RWPE2 (cell line): Measurements from ENCODE around the gene ZBTB20.

Experiments used
- ATAC-seq: fragments of 200-7000 bp; cut with Tn5 transposase; 3 replicates; pipeline ENCODE4 v1.9.1; 2021; ENCODE audit warnings: low read depth
- DNase-seq: peaks from one replicate; pipeline ENCODE4 v3.0.0-alpha.2; 2020; ENCODE audit warnings: low spot score
- H3K27ac ChIP-seq: fragments of 450-650 bp; 2 replicates; pipeline ENCODE4 v1.5.1; 2017; ENCODE audit warnings: mild to moderate bottlenecking; ENCODE audit not compliant: poor library complexity, severe bottlenecking
- H3K27me3 ChIP-seq: fragments of 250-450 bp; sonication (Bioruptor Pico); 2 replicates; pipeline ENCODE4 v1.5.1; 2021; ENCODE audit warnings: mild to moderate bottlenecking, moderate library complexity; ENCODE audit not compliant: insufficient read depth, poor library complexity, severe bottlenecking
- H3K36me3 ChIP-seq: fragments of 250-450 bp; sonication (Bioruptor Pico); 2 replicates; pipeline ENCODE4 v1.5.1; 2020; ENCODE audit warnings: low read depth, mild to moderate bottlenecking, moderate library complexity
- H3K4me1 ChIP-seq: fragments of 250-450 bp; sonication (Bioruptor Pico); 2 replicates; pipeline ENCODE4 v1.5.1; 2021; ENCODE audit warnings: mild to moderate bottlenecking, moderate library complexity; ENCODE audit not compliant: insufficient read depth, poor library complexity, severe bottlenecking
- H3K4me3 ChIP-seq: fragments of 250-450 bp; sonication (Bioruptor Pico); 2 replicates; pipeline ENCODE4 v1.5.1; 2021; ENCODE audit warnings: mild to moderate bottlenecking, moderate library complexity; ENCODE audit not compliant: severe bottlenecking
- H3K9me3 ChIP-seq: fragments of 250-450 bp; sonication (Bioruptor Pico); 2 replicates; pipeline ENCODE4 v1.5.1; 2021; ENCODE audit warnings: mild to moderate bottlenecking, moderate library complexity; ENCODE audit not compliant: severe bottlenecking
- CTCF ChIP-seq: fragments of 450-650 bp; IDR thresholded peaks from one replicate; pipeline ENCODE4 v1.5.1; 2017; ENCODE audit warnings: mild to moderate bottlenecking, moderate library complexity; ENCODE audit not compliant: poor library complexity, severe bottlenecking

ZBTB20 gene

GRCh38 chr3:114712728-114713492 lies 434.2 kb downstream of the ZBTB20 start:
- H3K27ac ChIP-seq = no peak overlapping the region
- H3K4me1 ChIP-seq = peaks cover 6% of the 10 kb centered on the region
- ATAC-seq (no peak), DNase-seq (no peak)
- H3K9me3 ChIP-seq = no peaks in the 10 kb centered on the region
- no peaks in the 10 kb centered on the region for H3K27me3 ChIP-seq
- TF ChIP-seq CTCF = no peak
- H3K36me3 ChIP-seq = no peaks in the 10 kb centered on the region
- H3K4me3 ChIP-seq = no peak overlapping the region

- Histone ChIP-seq H3K27ac (no peak overlapping the region), H3K36me3 (no peaks in the 10 kb centered on the region), H3K9me3 (no peaks in the 10 kb centered on the region), H3K27me3 (no peaks in the 10 kb centered on the region), H3K4me3 (no peak overlapping the region), H3K4me1 (peaks cover 14% of the 10 kb centered on the region)
- no peak for TF ChIP-seq CTCF
- no peak for DNase-seq
- no peak for ATAC-seq
Measured at GRCh38 chr3:114711321-114711886, 435.7 kb downstream of the ZBTB20 start.

- no peaks in the 10 kb centered on the region for H3K36me3 ChIP-seq
- H3K9me3 ChIP-seq = no peaks in the 10 kb centered on the region
- peaks cover 18% of the 10 kb centered on the region for H3K4me1 ChIP-seq
- TF ChIP-seq CTCF = no peak
- DNase-seq (no peak), ATAC-seq (no peak)
- no peak overlapping the region for H3K4me3 ChIP-seq
- H3K27ac ChIP-seq = no peak overlapping the region
- H3K27me3 ChIP-seq = no peaks in the 10 kb centered on the region
Measured at GRCh38 chr3:114709102-114709501, 438.0 kb downstream of the ZBTB20 start.

GRCh38 chr3:114707252-114707860 lies 439.7 kb downstream of the ZBTB20 start:
- DNase-seq = no peak
- no peak for ATAC-seq
- no peaks in the 10 kb centered on the region for H3K36me3 ChIP-seq
- H3K27ac ChIP-seq = no peak overlapping the region
- no peak for TF ChIP-seq CTCF
- no peak overlapping the region for H3K4me3 ChIP-seq
- H3K27me3 ChIP-seq = no peaks in the 10 kb centered on the region
- no peaks in the 10 kb centered on the region for H3K9me3 ChIP-seq
- peaks cover 18% of the 10 kb centered on the region for H3K4me1 ChIP-seq
